OCI-LY7 (cell line): ENCODE measurements around the gene SF3A1. TPM values are rescaled to one million over a fixed set of nuclear protein-coding genes. Genes with fewer than 3 reads are reported as not detected.

Experiments used
- BruUV-seq: library from RNA; stranded (reverse); fragments of 400-500 nt; replicated peaks from 2 replicates; lab custom pipeline; 2021; lab: Mats Ljungman, UMichigan
- CTCF ChIA-PET: fragments of 300-600 bp; sonication (Branson Sonifier 250); formaldehyde crosslinking; loops from one replicate; lab custom pipeline; 2022; ENCODE audit warnings: antibody characterized with exemption; ENCODE audit not compliant: unreplicated experiment; lab: Charles Lee
- POLR2A ChIA-PET: fragments of 300-600 bp; sonication (Branson Sonifier 250); formaldehyde crosslinking; loops from one replicate; lab custom pipeline; 2022; ENCODE audit warnings: antibody characterized with exemption; lab: Charles Lee
- DNase-seq: peaks from one replicate; pipeline ENCODE4 v3.0.0-alpha.2; 2015; ENCODE audit warnings: low spot score
- H2AFZ ChIP-seq: fragments of 200-600 bp; sonication (generic), shearing (Covaris generic); 2 replicates; pipeline ENCODE4 v1.6.1; 2014; ENCODE audit warnings: mild to moderate bottlenecking, antibody characterized with exemption, low read length, moderate library complexity
- H3K27ac ChIP-seq: fragments of 200-600 bp; sonication (generic); 2 replicates; pipeline ENCODE4 v1.5.1; 2014; ENCODE audit warnings: mixed run types, low read depth, mild to moderate bottlenecking, moderate library complexity, low read length, inconsistent platforms; ENCODE audit not compliant: poor library complexity, severe bottlenecking
- H3K36me3 ChIP-seq: fragments of 200-600 bp; sonication (generic); 2 replicates; pipeline ENCODE4 v1.6.1; 2014; ENCODE audit warnings: mild to moderate bottlenecking, antibody characterized with exemption, low read length, moderate library complexity, mixed read lengths; ENCODE audit not compliant: insufficient read depth
- H3K4me1 ChIP-seq: fragments of 200-600 bp; sonication (generic); 2 replicates; pipeline ENCODE4 v1.5.1; 2014; ENCODE audit warnings: mild to moderate bottlenecking, low read length; ENCODE audit not compliant: insufficient read depth, poor library complexity, severe bottlenecking
- H3K4me2 ChIP-seq: fragments of 200-600 bp; sonication (generic); 2 replicates; pipeline ENCODE4 v1.6.1; 2014; ENCODE audit warnings: mild to moderate bottlenecking, low read length
- H3K4me3 ChIP-seq: fragments of 200-600 bp; sonication (generic); 2 replicates; pipeline ENCODE4 v1.5.1; 2014; ENCODE audit warnings: mild to moderate bottlenecking, low read depth, low read length; ENCODE audit not compliant: poor library complexity, severe bottlenecking
- H3K79me2 ChIP-seq: fragments of 200-600 bp; sonication (generic); 2 replicates; pipeline ENCODE4 v1.6.1; 2016; ENCODE audit warnings: low read depth, mild to moderate bottlenecking, low read length, moderate library complexity, mixed read lengths; ENCODE audit not compliant: insufficient read depth
- H3K9me2 ChIP-seq: fragments of 200-600 bp; sonication (generic); 2 replicates; pipeline ENCODE4 v1.6.1; 2016; ENCODE audit warnings: mild to moderate bottlenecking, low read length, mixed read lengths; ENCODE audit not compliant: insufficient read depth
- H3K9me3 ChIP-seq: fragments of 200-600 bp; sonication (generic); 2 replicates; pipeline ENCODE4 v1.6.1; 2014; ENCODE audit warnings: mild to moderate bottlenecking, mixed run types, low read length, mixed read lengths
- H4K20me1 ChIP-seq: fragments of 200-600 bp; sonication (generic); 2 replicates; pipeline ENCODE4 v1.6.1; 2014; ENCODE audit warnings: mild to moderate bottlenecking, antibody characterized with exemption, low read length, moderate library complexity, mixed read lengths; ENCODE audit not compliant: insufficient read depth
- CTCF ChIP-seq: fragments of 200-600 bp; sonication (generic); conservative IDR thresholded peaks from 2 replicates; pipeline ENCODE4 v1.5.1; 2014; ENCODE audit warnings: mild to moderate bottlenecking, antibody characterized with exemption, low read length, moderate library complexity, mixed read lengths
- EZH2phosphoT487 ChIP-seq: fragments of 200-600 bp; sonication (generic); IDR thresholded peaks from 2 replicates; pipeline ENCODE4 v1.6.1; 2018; ENCODE audit warnings: low read depth, borderline replicate concordance, mild to moderate bottlenecking, mixed run types, antibody characterized with exemption, low read length, moderate library complexity, mixed read lengths
- intact Hi-C: fragments of 100-400 bp; cut with micrococcal nuclease; formaldehyde crosslinking; loops from one replicate; pipeline ENCODE4 v1.10.0; 2022; ENCODE audit not compliant: unreplicated experiment
- total RNA-seq, 2 experiments: library from RNA; depleted of rRNA in 1 of 2; stranded (reverse); fragments of >200 nt in 1 of 2; shearing (Covaris generic) in 1 of 2; gene quantifications; 2 replicates each; pipeline ENCODE4 v1.2.3, GENCODE V29; 2014 to 2022

Gene SF3A1
- total RNA-seq, 2 experiments from 2014 or later = 71.8 to 200 TPM

- Histone ChIP-seq H4K20me1 (no peaks in the 10 kb centered on the region), H3K4me3 (no peak overlapping the region), H3K36me3 (peaks cover 96% of the 10 kb centered on the region), H3K4me2 (no peak overlapping the region), H3K27ac (no peak overlapping the region), H3K79me2 (no peaks in the 10 kb centered on the region), H3K9me2 (no peaks in the 10 kb centered on the region), H2AFZ (no peak overlapping the region), H3K9me3 (no peaks in the 10 kb centered on the region), H3K4me1 (no peaks in the 10 kb centered on the region)
- BruUV-seq = no TSS peak
- TF ChIP-seq EZH2phosphoT487 (no peak), CTCF (no peak)
- POLR2A ChIA-PET = no interaction called here
- intact Hi-C loops = no loop called here
- no peak for DNase-seq
- CTCF ChIA-PET = no interaction called here
These were observed 19.8 kb downstream of the SF3A1 start for GRCh38 chr22:30336752-30337460.

- Histone ChIP-seq H2AFZ (no peak overlapping the region), H3K9me2 (no peaks in the 10 kb centered on the region), H3K4me3 (no peak overlapping the region), H3K36me3 (peaks cover 90% of the 10 kb centered on the region), H4K20me1 (no peaks in the 10 kb centered on the region), H3K27ac (no peak overlapping the region), H3K4me1 (no peaks in the 10 kb centered on the region), H3K9me3 (no peaks in the 10 kb centered on the region), H3K79me2 (no peaks in the 10 kb centered on the region), H3K4me2 (no peak overlapping the region)
- CTCF ChIA-PET = interaction anchor here (0.6 kb wide), 1 partner anchor 52 kb away, joined by 3 read pairs; the partner anchor contains the start of gene RNF215
- POLR2A ChIA-PET = interaction anchor here (0.6 kb wide), 1 partner anchor 90 kb away, joined by 3 read pairs; the partner anchor contains the start of gene MTFP1
- DNase-seq = no peak
- BruUV-seq = no TSS peak
- intact Hi-C loops = no loop called here
- TF ChIP-seq EZH2phosphoT487 (no peak), CTCF (no peak)
These were observed 21.5 kb downstream of the SF3A1 start for GRCh38 chr22:30335236-30335635.

- Histone ChIP-seq H3K36me3 (peaks cover 84% of the 10 kb centered on the region), H4K20me1 (no peaks in the 10 kb centered on the region), H3K9me2 (no peaks in the 10 kb centered on the region), H3K4me1 (no peaks in the 10 kb centered on the region), H3K4me3 (no peak overlapping the region), H3K27ac (no peak overlapping the region), H3K9me3 (no peaks in the 10 kb centered on the region), H2AFZ (no peak overlapping the region), H3K79me2 (no peaks in the 10 kb centered on the region), H3K4me2 (no peak overlapping the region)
- CTCF ChIA-PET = no interaction called here
- BruUV-seq = no TSS peak
- POLR2A ChIA-PET = interaction anchor here (0.5 kb wide), 1 partner anchor 40 kb away, joined by 3 read pairs; no protein-coding TSS in a partner anchor
- intact Hi-C loops = no loop called here
- DNase-seq = no peak
- TF ChIP-seq EZH2phosphoT487 (no peak), CTCF (no peak)
These were observed 22.0 kb downstream of the SF3A1 start for GRCh38 chr22:30334646-30335045.
